AG08395 (cell line): Measurements from ENCODE around the gene TMEM101.
"Not testable (repeated sequence)": the region's sequence is repeated elsewhere in the genome, so short reads cannot be mapped to it uniquely, and the experiment has no call there.

ENCODE experiments used
- DNase-seq: peaks from one replicate; pipeline ENCODE4 v3.0.0; 2012; ENCODE audit warnings: mixed read lengths, low spot score

The TMEM101 gene

DNA sequence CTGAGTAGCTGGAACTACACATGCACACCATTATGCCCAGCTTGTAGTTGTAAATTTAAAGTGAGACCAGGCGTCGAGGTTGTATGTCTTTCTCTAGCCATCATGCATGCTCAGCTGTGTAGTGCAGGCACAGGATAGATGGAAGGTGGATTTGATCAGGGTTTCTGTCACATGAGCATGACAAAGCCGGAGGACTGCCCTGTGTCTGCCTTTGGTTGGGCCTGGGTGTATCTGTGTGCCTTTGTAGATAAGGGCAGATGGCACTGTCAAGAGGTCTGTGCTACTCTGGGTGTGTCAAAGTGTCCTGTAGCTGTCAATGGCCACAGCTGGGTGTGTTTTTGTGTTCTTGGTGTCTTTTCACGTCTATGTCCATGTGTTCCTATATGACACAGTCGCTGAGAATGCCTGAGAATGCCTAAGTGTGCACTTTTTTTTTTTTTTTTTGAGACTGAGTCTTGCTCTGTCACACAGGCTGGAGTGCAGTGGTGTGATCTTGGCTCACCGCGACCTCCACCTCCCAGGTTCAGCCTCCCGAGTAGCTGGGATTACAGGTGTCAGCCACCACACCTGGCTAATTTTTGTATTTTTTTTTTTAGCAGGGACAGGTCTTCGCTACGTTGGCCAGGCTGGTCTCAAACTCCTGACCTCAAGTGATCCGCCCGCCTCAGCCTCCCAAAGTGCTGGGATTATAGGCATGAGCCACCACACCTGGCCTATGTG, 14.5 kb downstream of the TMEM101 start:
- no peak for DNase-seq

DNA sequence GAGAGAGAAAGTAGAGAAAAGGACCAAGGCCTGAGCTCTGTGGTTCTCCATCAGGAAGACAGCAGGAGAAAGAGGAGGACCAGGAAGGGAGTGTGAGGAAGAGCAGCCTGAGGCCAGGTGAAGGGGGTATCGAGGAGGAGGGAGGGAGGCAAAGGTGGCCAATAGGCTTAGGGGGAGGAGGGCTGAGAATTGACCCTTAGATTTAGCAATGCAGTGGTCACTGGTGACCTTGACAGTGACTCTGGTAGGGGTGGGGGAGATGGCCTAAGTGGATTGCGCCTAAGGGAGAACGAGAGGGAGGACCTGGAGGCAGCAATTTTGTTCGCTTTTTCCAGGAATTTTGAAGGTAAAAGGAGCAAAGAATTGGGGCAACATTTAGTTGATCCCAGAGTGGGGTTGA, 15.7 kb downstream of the TMEM101 start:
- DNase-seq: no peak

GRCh38 chr17:43998552-43998951, 16.2 kb downstream of the TMEM101 start:
- no peak for DNase-seq

- DNase-seq: not testable (repeated sequence)
These were observed 17.6 kb downstream of the TMEM101 start for GRCh38 chr17:43997180-43997579.

GRCh38 chr17:43995150-43995471, 19.7 kb downstream of the TMEM101 start:
- no peak for DNase-seq

- peak; percentile 78 for DNase-seq
These were observed 20.3 kb downstream of the TMEM101 start for GRCh38 chr17:43994272-43995149.

DNA sequence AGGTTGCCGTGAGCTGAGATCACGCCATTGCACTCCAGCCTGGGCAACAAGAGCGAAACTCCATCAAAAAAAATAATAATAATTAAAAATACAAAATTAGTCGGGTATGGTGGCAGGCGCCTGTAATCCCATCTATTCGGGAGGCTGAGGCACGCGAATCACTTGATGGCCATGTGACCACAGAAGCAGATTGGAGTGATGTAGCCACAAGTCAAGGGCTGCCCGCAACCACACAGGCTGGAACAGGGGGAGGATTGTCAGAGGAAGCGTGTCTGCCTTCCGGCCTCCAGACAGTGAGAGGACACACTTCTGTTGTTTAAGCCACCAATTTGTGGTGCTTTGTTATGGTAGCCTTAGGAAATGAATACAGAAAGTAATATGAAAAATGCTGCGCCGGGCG, 22.1 kb downstream of the TMEM101 start:
- DNase-seq: no peak

- no peak for DNase-seq
These were observed 26.5 kb downstream of the TMEM101 start for GRCh38 chr17:43988301-43988700.

DNA sequence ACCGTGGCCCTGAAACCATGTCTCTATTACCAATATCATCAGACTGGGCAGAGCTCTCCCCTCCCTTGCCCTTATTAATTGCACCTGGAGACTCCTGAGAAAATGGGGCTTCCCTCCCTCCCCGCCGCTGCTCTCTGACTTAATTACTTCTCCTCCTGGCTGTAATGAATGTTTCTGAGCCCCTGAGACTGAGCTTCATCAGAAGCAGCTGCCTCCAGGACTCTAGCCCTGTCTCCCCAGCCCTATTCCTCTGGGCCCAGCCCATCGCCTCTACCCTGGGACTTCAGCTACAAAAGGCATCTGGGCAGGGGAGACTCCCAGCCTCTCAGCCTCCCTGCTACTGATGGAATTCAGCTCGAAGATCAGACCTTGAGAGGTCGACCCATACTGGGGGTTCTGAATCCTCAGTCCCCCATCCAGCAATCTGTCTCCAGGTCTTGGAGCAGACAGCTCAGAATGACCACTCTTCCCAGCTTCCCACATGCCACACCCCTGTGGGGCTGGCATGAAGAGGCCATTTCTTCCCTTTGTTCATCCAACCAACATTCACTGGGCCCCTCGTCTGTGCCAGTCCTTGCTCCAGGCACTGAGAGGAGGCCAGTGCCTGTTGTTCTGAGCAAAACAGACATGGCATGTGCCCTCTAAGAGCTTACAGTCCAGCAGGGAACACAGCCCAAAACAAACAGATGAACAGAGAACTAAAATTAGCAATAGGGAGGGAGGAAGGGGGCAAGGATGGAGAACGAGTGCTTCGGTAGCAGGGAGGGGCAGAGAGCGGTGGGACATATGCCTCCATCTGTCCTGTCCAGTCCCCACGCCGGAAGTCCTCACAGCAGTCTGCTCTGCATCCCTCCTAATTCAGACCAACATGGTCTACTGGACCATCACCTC, 27.4 kb downstream of the TMEM101 start:
- no peak for DNase-seq

DNA sequence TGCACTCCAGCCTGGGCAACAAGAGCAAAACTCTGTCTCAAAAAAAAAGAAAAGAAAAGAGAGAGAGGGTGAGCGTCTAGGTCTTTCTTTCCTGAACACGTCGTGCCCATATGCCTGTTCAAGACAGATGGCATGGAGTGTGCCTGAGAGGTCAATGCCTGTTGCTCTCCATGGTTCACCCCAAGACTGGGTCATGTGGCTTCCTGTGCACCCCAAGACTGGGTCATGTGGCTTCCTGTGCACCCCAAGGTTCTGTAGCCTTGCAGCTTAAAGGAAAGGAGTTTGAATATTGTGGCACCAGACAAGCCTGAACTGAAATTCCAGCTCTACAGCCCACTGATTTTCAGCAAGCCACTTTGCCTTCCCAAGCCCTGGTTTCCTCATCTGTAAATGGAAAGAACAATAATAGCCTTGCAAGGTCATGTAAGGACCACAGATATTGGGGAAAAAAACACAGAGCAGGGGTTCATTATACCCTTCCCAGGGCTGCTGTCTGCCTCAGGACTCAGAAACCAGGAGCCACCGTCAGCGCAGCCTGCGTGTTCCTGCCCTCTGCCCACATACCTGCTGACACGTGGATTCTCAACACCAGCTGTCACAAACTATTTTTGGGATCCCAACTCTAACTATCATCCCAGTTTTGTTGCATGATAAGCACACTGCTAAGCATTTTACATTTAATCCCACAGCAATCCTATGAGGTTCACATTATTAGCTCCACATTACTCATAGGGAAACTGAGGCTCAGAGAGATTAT, 28.4 kb downstream of the TMEM101 start:
- no peak for DNase-seq

DNA sequence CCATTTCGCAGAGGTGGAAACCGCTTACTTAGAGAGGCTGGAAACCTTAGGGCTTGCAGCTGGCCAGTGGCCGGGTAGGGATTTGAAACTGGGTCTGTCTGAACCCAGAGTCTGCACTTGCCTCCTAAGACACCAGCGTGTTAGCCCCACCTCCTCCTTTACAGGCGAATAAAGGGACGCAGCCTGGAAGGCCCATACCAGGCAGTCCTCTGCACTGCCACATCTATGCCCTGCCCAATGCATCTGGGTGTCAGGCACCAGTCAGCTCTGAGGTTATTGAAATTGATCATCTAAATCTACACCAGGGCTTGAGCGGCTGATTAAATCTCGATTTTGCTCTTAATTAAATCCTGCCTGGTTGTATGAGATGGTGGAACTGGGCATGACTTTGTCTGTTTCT, 30.2 kb downstream of the TMEM101 start:
- no peak for DNase-seq

- DNase-seq: no peak
These were observed 31.0 kb downstream of the TMEM101 start for GRCh38 chr17:43983515-43984411.

- DNase-seq: no peak
These were observed 31.6 kb downstream of the TMEM101 start for GRCh38 chr17:43983196-43983514.

DNA sequence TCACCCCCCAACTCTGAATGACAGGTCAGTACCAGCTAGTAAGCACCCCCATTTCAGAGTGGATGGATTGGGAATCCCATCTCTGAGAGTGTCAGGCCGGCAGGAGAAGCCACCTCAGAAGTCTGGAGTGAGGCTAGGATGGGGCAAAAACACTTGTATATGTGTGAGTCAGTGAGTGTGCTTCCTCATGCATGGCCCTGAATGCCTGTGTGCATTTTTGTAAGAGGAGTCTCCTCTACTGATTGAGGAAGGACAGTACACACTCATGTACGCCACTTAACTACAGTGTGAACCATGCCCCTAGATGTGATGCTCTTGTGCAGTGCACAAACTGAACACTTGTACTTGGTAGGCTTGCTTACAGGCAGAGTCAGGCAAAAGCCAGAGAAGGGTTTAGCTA, 32.6 kb downstream of the TMEM101 start:
- no peak for DNase-seq

- no peak for DNase-seq
These were observed 35.1 kb downstream of the TMEM101 start for GRCh38 chr17:43979671-43980070.

DNA sequence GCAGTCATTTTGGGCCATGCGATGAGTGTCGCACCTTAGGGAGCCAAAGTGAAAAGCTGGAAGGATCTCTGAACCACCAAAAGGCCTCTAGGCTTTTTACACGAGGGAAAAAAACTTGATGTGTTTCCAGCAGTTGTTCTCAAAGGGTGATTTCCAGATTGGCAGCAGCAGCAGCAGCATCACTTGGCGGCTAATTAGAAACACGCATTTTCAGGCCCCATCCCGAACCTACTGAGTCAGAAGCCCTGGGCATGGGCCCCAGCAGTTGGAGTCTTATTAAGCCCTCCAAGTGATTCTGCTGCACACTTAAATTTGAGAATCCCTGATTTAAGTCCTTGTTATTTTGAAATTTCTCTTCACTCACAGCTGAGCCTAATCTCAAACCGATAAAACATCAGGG, 35.8 kb downstream of the TMEM101 start:
- no peak for DNase-seq

GRCh38 chr17:43978078-43978477, 36.7 kb downstream of the TMEM101 start:
- DNase-seq: no peak

GRCh38 chr17:43976963-43977837, 37.6 kb downstream of the TMEM101 start:
- DNase-seq: no peak

DNA sequence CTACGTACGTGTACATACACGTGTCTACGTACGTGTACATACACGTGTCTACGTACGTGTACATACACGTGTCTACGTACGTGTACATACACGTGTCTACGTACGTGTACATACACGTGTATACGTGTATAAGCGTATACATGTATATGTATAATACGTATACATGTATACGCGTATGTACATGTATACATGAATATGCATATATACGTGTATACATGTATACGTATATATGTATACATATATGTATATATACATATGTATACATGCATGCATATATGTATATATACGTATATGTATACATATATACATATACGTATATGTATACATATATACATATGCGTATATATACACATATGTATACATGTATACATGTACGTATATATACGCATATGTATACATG, 38.9 kb downstream of the TMEM101 start:
- DNase-seq: no peak
